GM12801 (cell line): Measurements from ENCODE around the gene NRG3.

Source experiments
- TF ChIP-seq, protein P1 (sequence below): IDR thresholded peaks from one replicate; pipeline ENCODE4 v1.5.1; 2011; ENCODE audit warnings: control low read depth; ENCODE audit not compliant: insufficient read length; ENCODE audit errors: extremely low read depth

The NRG3 gene

DNA sequence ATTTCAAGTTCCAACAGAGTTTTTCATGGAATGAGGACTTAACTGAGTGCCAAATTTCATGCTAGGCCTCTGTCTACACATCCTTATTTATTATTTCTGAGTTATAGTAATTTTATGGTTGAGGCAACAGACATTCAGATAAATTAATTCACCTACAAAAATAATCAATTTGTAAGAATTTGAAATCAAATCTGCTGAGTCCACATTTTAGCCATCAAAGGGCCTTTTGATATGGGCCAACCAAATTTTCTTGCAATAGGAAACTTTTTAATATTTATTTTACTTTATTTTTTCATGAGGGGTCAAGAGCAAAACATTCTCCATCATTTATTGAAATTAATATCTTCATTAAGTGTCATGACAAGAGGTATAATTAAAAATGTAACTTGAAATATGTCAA is 875.5 kb downstream of the NRG3 start:
- TF ChIP-seq, protein P1, sequence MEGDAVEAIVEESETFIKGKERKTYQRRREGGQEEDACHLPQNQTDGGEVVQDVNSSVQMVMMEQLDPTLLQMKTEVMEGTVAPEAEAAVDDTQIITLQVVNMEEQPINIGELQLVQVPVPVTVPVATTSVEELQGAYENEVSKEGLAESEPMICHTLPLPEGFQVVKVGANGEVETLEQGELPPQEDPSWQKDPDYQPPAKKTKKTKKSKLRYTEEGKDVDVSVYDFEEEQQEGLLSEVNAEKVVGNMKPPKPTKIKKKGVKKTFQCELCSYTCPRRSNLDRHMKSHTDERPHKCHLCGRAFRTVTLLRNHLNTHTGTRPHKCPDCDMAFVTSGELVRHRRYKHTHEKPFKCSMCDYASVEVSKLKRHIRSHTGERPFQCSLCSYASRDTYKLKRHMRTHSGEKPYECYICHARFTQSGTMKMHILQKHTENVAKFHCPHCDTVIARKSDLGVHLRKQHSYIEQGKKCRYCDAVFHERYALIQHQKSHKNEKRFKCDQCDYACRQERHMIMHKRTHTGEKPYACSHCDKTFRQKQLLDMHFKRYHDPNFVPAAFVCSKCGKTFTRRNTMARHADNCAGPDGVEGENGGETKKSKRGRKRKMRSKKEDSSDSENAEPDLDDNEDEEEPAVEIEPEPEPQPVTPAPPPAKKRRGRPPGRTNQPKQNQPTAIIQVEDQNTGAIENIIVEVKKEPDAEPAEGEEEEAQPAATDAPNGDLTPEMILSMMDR: no peak

DNA sequence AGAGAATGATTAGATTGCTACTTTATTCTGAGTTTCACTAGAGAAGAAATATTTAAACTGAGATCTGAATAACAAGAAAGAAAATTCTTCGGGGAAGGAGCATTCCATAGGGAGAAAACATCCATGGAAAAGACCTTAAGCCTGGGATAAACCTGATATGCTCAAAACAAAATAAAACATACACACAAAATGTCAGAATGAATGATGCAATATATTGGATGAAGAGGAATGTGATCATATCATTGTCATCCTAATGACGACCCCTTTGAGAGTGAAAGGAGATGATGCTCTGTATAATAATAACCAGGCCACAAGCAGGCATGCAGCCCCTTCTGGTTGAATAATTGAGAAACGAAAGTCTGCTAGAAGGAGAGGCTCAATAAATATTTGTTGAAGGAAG is 882.4 kb downstream of the NRG3 start:
- TF ChIP-seq, protein P1: no peak

GRCh38 chr10:82757901-82758300 is 882.9 kb downstream of the NRG3 start:
- TF ChIP-seq, protein P1: no peak

DNA sequence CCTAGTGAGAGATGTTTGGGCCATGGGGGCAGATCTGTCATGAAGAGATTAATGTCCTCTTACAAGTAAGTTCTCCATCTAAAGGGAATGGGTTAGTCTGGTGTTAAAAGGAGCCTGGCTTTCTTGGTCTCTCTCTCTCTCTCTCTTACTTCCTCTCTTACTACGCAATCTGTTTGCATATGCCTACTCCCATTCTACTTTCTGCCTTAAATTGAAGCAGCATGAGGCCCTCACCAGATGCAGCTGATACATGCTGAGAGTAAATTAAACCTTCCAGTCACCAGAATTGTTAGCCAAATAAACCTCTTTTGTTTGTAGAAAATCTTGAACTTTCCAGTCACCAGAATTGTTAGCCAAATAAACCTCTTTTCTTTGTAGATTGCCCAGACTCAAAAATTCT is 884.1 kb downstream of the NRG3 start:
- TF ChIP-seq, protein P1: no peak

GRCh38 chr10:82762641-82763040 is 887.6 kb downstream of the NRG3 start:
- TF ChIP-seq, protein P1: no peak

DNA sequence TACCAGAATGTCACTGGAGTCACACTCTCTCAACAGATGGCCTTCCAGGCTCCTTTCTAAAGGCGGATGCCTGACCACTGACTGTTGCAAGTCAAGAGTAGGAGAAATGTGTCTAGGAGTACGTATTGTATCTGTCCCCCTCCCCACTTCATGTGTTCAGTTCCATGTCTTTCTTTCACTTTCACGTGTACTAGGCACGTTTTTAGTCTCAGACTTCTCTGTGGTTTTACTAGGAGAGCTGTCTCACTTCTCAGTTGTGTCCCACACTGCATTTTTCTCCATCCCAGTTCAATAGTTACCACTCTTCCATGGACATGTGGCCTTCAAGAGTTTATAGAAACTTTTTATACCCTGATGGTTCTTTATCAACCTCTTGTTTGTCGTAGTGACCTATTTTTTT is 893.0 kb downstream of the NRG3 start:
- TF ChIP-seq, protein P1: no peak

- TF ChIP-seq, protein P1: no peak
Observed at GRCh38 chr10:82778908-82779307, 903.9 kb downstream of the NRG3 start.

DNA sequence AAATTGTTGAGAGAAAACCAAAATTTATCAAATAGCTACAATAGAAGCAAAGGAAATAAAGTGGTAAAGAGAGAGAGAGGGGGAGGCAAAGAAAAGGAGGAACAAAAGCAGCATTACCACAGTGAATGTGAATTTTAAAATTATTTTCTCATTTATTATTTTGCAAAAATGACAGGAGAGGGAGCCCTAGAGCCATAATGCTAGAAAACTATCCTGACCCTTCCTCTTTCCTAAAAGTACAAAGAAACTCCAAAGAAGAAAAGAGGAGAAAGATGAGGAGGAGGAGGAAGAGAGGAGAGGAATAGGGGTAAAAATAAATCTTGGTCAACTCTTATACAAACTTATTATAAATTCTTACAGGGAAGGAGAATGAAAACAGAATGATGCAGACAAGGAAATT is 921.5 kb downstream of the NRG3 start:
- TF ChIP-seq, protein P1: no peak
